NCI-H2171 (cell line): Measurements from ENCODE around the gene CPED1.
"Not testable (repeated sequence)": the region's sequence is repeated elsewhere in the genome, so short reads cannot be mapped to it uniquely, and the experiment has no call there.

ENCODE experiments used
- DNase-seq: peaks from one replicate; lab custom pipeline; 2025; lab: John Stamatoyannopoulos, UW

CPED1 gene

GRCh38 chr7:121183883-121184282 is 195.4 kb downstream of the CPED1 start:
- not testable (repeated sequence) for DNase-seq

GRCh38 chr7:121186746-121187145 is 198.2 kb downstream of the CPED1 start:
- DNase-seq: no peak

GRCh38 chr7:121187222-121187621 is 198.7 kb downstream of the CPED1 start:
- DNase-seq: no peak

- no peak for DNase-seq
Measured at GRCh38 chr7:121187676-121188075, 199.2 kb downstream of the CPED1 start.

GRCh38 chr7:121192834-121193233 is 204.3 kb downstream of the CPED1 start:
- no peak for DNase-seq

GRCh38 chr7:121195010-121195409 is 206.5 kb downstream of the CPED1 start:
- DNase-seq: no peak

- no peak for DNase-seq
Measured at GRCh38 chr7:121195874-121196273, 207.4 kb downstream of the CPED1 start.

GRCh38 chr7:121196286-121196685 is 207.8 kb downstream of the CPED1 start:
- no peak for DNase-seq

- DNase-seq: no peak
Measured at GRCh38 chr7:121197455-121197854, 208.9 kb downstream of the CPED1 start.

GRCh38 chr7:121198502-121198901 is 210.0 kb downstream of the CPED1 start:
- DNase-seq: no peak

GRCh38 chr7:121202125-121202524 is 213.6 kb downstream of the CPED1 start:
- DNase-seq: no peak

GRCh38 chr7:121202834-121203233 is 214.3 kb downstream of the CPED1 start:
- no peak for DNase-seq

- no peak for DNase-seq
Measured at GRCh38 chr7:121204537-121204936, 216.0 kb downstream of the CPED1 start.

GRCh38 chr7:121205777-121206176 is 217.3 kb downstream of the CPED1 start:
- DNase-seq: no peak

GRCh38 chr7:121211253-121211652 is 222.7 kb downstream of the CPED1 start:
- DNase-seq: no peak

GRCh38 chr7:121212036-121212435 is 223.5 kb downstream of the CPED1 start:
- no peak for DNase-seq

- no peak for DNase-seq
Measured at GRCh38 chr7:121214657-121215056, 226.1 kb downstream of the CPED1 start.

GRCh38 chr7:121219026-121219425 is 230.5 kb downstream of the CPED1 start:
- DNase-seq: no peak

GRCh38 chr7:121221108-121221507 is 232.6 kb downstream of the CPED1 start:
- DNase-seq: not testable (repeated sequence)

- no peak for DNase-seq
Measured at GRCh38 chr7:121228779-121229178, 240.3 kb downstream of the CPED1 start.

- no peak for DNase-seq
Measured at GRCh38 chr7:121235201-121235600, 246.7 kb downstream of the CPED1 start.

- no peak for DNase-seq
Measured at GRCh38 chr7:121237601-121238000, 249.1 kb downstream of the CPED1 start.

GRCh38 chr7:121244120-121244870 is 255.8 kb downstream of the CPED1 start:
- DNase-seq: peak; percentile 74

- not testable (repeated sequence) for DNase-seq
Measured at GRCh38 chr7:121251367-121251766, 262.9 kb downstream of the CPED1 start.
